ENCODE measurements around the gene HEATR3. TPM values are rescaled to one million over a fixed set of nuclear protein-coding genes. Genes with fewer than 3 reads are reported as not detected.

The HEATR3 gene
- total RNA-seq, 2 donors from 2014 or later: 18.1 to 26.9 TPM

DNA sequence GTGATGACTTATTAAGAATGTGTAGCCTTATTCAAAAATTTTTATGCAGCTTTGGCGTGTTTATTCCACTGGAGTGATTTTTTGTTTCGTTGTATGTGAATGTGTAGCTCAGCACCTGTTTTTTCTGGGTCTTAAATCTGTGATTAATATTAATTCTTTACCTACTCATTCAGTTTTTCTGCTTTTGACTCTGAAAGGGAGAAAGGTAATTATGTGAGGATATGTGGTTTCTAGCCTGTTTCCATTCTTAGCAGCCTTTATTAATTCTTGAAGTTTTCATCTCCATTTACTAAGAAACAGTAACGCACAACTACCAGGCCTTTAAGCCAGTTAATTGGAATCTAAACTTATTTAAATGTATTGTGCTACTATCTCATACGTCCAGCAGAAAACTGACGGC is 7.0 kb downstream of the HEATR3 start:
- H3K27ac ChIP-seq: no peak overlapping the region
- no peak overlapping the region for H3K9ac ChIP-seq (ENCODE audit: low read depth in 2 of 2, low read length in 2 of 2)
- TF ChIP-seq, protein P1, sequence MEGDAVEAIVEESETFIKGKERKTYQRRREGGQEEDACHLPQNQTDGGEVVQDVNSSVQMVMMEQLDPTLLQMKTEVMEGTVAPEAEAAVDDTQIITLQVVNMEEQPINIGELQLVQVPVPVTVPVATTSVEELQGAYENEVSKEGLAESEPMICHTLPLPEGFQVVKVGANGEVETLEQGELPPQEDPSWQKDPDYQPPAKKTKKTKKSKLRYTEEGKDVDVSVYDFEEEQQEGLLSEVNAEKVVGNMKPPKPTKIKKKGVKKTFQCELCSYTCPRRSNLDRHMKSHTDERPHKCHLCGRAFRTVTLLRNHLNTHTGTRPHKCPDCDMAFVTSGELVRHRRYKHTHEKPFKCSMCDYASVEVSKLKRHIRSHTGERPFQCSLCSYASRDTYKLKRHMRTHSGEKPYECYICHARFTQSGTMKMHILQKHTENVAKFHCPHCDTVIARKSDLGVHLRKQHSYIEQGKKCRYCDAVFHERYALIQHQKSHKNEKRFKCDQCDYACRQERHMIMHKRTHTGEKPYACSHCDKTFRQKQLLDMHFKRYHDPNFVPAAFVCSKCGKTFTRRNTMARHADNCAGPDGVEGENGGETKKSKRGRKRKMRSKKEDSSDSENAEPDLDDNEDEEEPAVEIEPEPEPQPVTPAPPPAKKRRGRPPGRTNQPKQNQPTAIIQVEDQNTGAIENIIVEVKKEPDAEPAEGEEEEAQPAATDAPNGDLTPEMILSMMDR (IDR thresholded peaks at IDR 0.05): no peak
- intact Hi-C loops (cut with DNase I): no loop called here
- H3K4me3 ChIP-seq: no peak overlapping the region
- H3K27me3 ChIP-seq: no peaks in the 10 kb centered on the region
- H3K9me3 ChIP-seq: no peaks in the 10 kb centered on the region
- no peaks in the 10 kb centered on the region for H3K4me1 ChIP-seq
- no peak for DNase-seq
- no peaks in the 10 kb centered on the region for H3K36me3 ChIP-seq

DNA sequence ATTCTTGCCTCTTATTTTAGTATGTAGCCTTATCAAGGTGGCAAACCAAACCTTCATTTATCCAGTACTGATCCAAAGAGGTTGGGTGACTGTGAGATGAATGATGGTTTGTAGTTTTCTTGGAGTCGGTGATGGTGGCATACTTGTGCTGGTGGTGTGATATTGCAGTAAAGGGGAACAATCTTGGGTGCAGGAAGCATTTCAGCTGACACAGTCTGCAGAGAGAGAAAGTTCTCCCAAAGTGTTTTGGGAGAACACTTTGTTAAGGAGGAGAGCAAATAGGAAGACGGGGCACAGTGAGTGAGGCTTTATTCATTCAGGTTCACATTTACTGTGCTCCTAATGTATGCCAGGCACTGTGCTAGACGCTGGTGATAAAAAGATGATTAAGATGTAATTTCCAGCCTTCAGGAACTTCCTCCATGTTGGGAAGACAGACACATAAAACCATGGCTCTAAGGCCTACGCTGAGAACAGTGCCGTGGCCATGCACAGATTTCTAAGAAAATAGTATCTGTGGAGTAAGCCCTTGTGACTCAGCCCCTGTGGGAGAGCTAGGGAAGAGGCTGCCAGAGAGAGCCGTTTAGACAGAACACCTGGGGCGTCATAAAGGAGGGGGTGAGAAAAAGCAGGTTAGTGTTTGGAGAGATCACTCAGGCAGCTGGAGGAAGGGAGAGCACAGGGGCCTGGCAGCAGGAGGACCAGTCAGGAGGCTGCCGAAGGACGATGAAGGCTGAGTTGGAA is 13.8 kb downstream of the HEATR3 start:
- intact Hi-C loops (cut with DNase I): no loop called here
- DNase-seq: no peak
- Histone ChIP-seq H3K27ac (no peak overlapping the region), H3K4me3 (no peak overlapping the region), H3K27me3 (no peaks in the 10 kb centered on the region), H3K36me3 (peaks cover 4% of the 10 kb centered on the region), H3K4me1 (no peaks in the 10 kb centered on the region), H3K9me3 (no peaks in the 10 kb centered on the region), H3K9ac (ENCODE audit: low read depth in 2 of 2, low read length in 2 of 2) (no peak overlapping the region)
- TF ChIP-seq, protein P1 (IDR thresholded peaks at IDR 0.05): no peak

DNA sequence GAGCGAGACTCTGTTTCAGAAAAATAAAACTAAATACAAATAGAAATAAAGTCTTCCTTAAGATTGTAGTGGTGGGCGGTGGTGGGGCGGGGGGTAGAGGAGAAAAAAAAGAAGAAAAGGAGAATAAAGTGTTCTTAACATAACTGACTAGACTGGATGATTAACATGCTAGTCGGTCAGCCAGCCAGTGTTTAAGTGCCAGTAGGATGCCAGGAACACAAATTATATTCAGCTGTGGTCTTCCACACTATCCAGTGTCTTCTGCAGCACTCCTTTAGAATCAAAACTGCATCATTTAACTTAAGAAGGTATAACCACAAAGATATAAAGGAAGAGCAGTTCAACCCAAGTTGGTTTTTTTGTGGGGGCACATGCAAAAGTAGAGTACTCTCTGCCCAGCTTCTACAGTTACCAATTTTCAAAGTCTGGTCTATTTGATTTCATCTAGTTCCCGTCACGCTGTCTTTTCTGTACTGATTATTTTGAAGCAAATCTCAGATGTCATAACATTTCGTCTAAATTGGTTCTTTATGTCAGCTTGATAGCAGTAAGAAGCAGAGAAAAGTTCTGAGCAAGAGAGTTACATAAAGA is 15.8 kb downstream of the HEATR3 start:
- Histone ChIP-seq H3K4me1 (no peaks in the 10 kb centered on the region), H3K9me3 (no peaks in the 10 kb centered on the region), H3K27me3 (no peaks in the 10 kb centered on the region), H3K4me3 (no peak overlapping the region), H3K9ac (ENCODE audit: low read depth in 2 of 2, low read length in 2 of 2) (no peak overlapping the region), H3K36me3 (peaks cover 5% of the 10 kb centered on the region), H3K27ac (no peak overlapping the region)
- no peak for DNase-seq
- TF ChIP-seq, protein P1 (IDR thresholded peaks at IDR 0.05): no peak
- intact Hi-C loops (cut with DNase I): no loop called here

DNA sequence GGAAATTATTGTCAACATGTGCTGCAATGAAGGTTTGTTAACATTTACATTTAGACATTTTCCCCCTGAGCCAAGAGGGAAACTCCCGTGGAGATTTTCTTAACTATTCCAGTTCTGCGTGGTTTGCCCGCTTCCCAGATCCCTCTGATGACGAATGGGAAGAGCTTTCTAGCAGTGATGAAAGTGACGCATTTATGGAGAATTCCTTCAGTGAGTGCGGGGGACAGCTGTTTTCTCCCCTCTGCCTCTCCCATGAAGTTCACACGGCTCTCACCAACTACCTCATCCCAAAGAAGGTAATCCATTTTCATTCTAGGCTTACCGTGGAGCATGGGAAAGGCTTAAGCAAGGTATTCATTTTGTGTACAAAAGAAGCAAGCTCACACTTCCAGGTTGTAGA is 18.2 kb downstream of the HEATR3 start:
- TF ChIP-seq, protein P1 (IDR thresholded peaks at IDR 0.05): no peak

DNA sequence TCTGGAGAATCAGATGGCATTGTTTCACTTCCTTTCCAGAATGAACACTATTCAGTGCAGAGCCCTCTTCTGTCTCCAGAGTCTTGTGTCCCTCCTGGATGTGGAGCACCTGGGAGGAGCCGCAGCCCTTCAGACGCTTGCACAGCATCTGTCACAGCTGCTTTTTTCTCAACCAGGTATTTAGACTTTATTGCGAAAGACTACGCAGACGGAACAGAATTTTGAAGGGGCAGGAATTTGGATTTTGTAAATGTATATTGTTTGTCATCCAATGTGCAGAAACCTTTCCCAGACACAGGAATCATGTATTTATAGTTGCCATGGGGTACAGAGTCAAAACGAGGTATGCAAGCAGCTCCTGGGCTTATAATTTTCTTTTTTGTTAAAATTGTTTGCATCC is 20.4 kb downstream of the HEATR3 start:
- no peak overlapping the region for H3K9ac ChIP-seq (ENCODE audit: low read depth in 2 of 2, low read length in 2 of 2)
- TF ChIP-seq, protein P1 (IDR thresholded peaks at IDR 0.05): no peak
- H3K9me3 ChIP-seq: no peaks in the 10 kb centered on the region
- intact Hi-C loops (cut with DNase I): no loop called here
- H3K4me3 ChIP-seq: no peak overlapping the region
- no peak overlapping the region for H3K27ac ChIP-seq
- peaks cover 5% of the 10 kb centered on the region for H3K36me3 ChIP-seq
- H3K27me3 ChIP-seq: no peaks in the 10 kb centered on the region
- no peak for DNase-seq
- H3K4me1 ChIP-seq: no peaks in the 10 kb centered on the region

More for the DNA sequence above, 18.2 kb downstream of the HEATR3 start:
- Histone ChIP-seq H3K4me3 (no peak overlapping the region), H3K27me3 (no peaks in the 10 kb centered on the region), H3K9me3 (no peaks in the 10 kb centered on the region), H3K4me1 (no peaks in the 10 kb centered on the region), H3K27ac (no peak overlapping the region), H3K9ac (ENCODE audit: low read depth in 2 of 2, low read length in 2 of 2) (no peak overlapping the region), H3K36me3 (peaks cover 5% of the 10 kb centered on the region)
- intact Hi-C loops (cut with DNase I): no loop called here
- DNase-seq: no peak
